C4-2B (cell line): ENCODE measurements around the gene DUSP21.
A peak's percentile ranks its signal among the peaks of the same experiment; 100 is the strongest.

Experiments
- H3K27ac ChIP-seq: fragments of 450-650 bp; 2 replicates; pipeline ENCODE4 v1.5.1; 2017
- ZFX ChIP-seq: fragments of 450-650 bp; IDR thresholded peaks from 2 replicates; pipeline ENCODE4 v1.6.1; 2017
- TF ChIP-seq, protein P1 (sequence below): fragments of 450-650 bp; conservative IDR thresholded peaks from 2 replicates; pipeline ENCODE4 v1.5.1; 2017; ENCODE audit warnings: mild to moderate bottlenecking

The DUSP21 gene

DNA sequence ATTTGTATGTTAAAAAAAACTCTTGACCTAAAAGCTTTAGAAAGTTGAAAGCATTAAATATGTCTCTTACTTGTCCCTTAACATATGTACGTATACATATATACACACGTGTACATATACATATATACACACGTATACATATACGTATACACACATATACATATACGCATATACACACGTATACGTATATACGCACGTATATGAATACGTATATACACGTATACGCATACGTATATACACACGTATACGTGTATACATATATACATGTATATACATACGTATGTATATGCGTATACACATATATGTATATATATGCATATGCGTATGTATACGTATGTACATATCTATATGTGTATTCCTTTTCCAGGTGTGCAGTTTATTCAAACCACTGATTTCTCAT, 32.9 kb downstream of the DUSP21 start:
- H3K27ac ChIP-seq = no peak overlapping the region
- TF ChIP-seq, protein P1, sequence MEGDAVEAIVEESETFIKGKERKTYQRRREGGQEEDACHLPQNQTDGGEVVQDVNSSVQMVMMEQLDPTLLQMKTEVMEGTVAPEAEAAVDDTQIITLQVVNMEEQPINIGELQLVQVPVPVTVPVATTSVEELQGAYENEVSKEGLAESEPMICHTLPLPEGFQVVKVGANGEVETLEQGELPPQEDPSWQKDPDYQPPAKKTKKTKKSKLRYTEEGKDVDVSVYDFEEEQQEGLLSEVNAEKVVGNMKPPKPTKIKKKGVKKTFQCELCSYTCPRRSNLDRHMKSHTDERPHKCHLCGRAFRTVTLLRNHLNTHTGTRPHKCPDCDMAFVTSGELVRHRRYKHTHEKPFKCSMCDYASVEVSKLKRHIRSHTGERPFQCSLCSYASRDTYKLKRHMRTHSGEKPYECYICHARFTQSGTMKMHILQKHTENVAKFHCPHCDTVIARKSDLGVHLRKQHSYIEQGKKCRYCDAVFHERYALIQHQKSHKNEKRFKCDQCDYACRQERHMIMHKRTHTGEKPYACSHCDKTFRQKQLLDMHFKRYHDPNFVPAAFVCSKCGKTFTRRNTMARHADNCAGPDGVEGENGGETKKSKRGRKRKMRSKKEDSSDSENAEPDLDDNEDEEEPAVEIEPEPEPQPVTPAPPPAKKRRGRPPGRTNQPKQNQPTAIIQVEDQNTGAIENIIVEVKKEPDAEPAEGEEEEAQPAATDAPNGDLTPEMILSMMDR = no peak
- no peak for TF ChIP-seq ZFX

DNA sequence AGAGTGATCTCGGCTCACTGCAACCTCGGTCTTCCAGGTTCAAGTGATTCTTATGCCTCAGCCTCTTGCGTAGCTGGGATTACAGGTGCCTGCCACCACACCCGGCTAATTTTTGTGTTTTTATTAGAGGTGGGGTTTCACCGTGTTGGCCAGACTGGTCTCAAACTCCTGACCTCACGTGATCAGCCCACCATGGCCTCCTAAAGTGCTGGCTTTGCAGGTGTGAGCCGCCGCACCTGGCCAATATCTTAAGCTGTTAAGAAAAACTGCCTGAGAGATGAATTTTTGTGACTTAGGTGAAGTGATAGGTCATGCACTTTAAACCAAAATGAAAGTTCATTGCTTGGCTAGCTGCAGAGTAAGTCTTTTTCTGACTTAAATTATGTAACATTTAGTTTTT, 35.0 kb downstream of the DUSP21 start:
- H3K27ac ChIP-seq = peak overlapping the region; percentile 91
- no peak for TF ChIP-seq ZFX
- TF ChIP-seq, protein P1 = no peak

DNA sequence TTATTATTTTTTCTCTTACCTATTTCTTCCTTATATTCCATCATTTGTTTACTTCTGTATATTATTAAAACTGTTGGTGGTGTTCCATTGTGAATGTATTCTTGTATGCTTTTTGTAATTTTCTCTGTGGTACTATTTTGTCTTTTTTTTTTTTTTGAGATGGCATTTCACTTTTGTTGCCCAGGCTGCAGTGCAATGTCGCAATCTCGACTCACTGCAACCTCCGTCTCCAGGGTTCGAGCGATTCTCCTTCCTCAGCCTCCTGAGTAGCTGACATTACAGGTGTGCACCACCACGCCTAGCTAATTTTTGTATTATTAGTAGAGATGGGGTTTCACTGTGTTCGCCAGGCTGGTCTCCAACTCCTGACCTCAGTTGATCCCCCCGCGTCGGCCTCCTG, 37.7 kb downstream of the DUSP21 start:
- TF ChIP-seq, protein P1 = no peak
- TF ChIP-seq ZFX = no peak
- peak overlapping the region; percentile 58 for H3K27ac ChIP-seq

DNA sequence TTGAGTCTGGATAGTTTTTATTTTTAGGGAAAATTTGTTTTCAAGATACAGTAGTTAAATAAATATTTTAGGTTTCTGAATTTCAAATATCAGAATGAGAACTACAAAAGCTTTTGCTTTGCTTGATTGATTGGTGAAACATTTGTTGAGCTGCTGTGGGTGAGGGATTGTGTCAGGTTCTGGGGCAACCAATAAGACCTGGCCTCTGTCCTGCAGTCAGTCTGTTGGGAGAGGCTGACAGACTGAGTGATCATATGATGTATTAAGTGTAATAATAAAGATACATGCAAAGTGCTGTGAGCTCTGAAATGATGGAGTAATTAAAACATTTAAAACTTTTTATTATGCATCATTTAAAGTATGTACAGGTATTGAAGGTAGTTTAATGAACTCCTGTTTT, 38.8 kb downstream of the DUSP21 start:
- H3K27ac ChIP-seq = peak overlapping the region; percentile 68
- TF ChIP-seq ZFX = no peak
- TF ChIP-seq, protein P1 = no peak

DNA sequence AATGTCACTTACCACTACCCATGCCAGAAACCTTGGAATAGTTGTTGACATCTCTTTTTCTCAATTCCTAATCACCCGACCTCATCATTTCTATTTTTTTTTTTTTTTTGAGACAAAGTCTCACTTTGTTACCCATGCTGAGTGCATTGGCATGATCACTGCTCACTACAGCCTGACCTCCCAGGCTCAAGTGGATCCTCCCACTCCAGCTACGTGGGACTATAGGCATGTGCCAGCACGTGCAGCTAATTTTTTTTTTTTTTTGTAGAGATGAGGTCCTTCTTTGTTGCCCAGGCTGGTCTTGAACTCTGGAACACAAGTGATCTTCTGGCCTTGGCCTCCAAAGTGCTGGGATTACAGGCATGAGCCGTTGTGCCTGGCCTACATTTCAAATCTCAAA, 41.1 kb downstream of the DUSP21 start:
- TF ChIP-seq, protein P1 = no peak
- TF ChIP-seq ZFX = no peak
- peak overlapping the region; percentile 49 for H3K27ac ChIP-seq

DNA sequence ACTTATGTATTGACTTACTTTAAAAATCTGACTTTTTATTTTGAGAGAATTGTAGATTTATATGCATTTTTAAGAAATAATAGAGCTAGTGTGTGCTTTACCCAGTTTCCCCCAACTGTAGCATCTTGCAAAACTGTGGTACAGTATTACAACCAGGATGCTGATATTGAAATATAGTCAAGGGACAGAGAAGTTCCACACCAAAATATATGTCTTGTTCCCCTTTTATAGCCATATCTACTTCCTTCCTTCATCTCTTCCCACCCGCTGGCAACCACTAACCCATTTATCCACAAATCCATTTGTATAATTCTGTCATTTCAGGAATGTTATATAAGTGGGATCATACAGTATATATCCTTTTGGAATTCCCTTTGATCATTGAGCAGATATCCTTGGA, 46.0 kb downstream of the DUSP21 start:
- no peak for TF ChIP-seq ZFX
- TF ChIP-seq, protein P1 = no peak
- H3K27ac ChIP-seq = no peak overlapping the region

DNA sequence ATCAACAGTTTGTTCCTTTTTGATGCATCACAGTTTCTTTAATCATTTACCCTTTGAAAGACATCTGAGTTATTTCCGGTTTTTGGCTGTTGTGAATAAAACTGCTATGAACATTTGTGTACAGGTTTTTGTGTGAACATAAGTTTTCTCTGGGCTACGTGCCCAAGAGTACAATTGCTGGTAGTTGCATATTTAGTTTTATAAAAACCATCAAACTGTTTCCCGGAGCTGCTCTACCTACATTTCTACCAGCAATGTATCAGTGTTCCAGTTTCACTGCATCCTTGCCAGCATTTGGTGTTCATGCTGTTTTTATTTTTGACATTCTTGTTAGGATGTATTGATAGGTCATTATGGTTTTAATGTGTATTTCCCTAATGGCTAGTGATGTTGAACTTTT, 46.4 kb downstream of the DUSP21 start:
- TF ChIP-seq, protein P1 = no peak
- no peak for TF ChIP-seq ZFX
- peak overlapping the region; percentile 93 for H3K27ac ChIP-seq

DNA sequence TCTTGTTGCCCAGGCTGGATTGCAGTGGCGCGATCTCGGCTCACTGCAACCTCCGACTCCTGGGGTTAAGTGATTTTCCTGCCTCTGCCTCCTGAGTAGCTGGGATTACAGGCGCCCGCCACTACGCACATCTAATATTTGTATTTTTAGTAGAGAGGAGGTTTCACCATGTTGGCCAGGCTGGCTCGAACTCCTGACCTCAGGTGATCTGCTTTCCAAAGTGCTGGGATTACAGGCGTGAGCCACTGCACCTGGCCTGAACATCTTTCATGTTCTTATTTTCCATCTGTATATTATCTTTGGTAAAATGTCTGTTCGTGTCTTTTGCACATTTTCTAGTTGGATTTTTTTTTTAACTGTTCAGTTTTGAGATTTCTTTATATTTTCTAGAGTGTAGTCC, 46.9 kb downstream of the DUSP21 start:
- peak overlapping the region; percentile 93 for H3K27ac ChIP-seq
